ENCODE data around the gene PITPNC1.

PITPNC1 gene

DNA sequence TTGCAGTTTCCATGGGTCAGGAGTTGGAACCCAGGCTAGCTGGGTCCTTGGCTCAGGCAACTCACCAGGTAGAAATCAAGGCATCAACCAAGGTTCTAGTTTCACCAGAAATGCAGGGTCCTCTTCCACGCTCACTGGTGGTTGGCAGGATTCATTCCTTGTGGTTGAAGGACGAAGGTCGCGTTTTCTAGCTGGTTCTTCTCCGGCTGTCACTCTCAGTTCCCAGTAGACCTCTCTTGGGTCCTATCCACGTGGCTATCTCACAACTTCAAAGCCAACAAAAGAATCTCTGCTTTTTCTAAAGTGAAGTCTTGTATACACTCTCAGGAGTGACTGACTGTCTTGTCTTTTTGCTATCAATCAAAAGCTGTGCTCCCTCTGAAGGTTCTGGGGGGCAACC is 194.4 kb downstream of the PITPNC1 start:
- no peak for DNase-seq (ENCODE audit: extremely low read depth, insufficient read length)
- TF ChIP-seq, protein P1, sequence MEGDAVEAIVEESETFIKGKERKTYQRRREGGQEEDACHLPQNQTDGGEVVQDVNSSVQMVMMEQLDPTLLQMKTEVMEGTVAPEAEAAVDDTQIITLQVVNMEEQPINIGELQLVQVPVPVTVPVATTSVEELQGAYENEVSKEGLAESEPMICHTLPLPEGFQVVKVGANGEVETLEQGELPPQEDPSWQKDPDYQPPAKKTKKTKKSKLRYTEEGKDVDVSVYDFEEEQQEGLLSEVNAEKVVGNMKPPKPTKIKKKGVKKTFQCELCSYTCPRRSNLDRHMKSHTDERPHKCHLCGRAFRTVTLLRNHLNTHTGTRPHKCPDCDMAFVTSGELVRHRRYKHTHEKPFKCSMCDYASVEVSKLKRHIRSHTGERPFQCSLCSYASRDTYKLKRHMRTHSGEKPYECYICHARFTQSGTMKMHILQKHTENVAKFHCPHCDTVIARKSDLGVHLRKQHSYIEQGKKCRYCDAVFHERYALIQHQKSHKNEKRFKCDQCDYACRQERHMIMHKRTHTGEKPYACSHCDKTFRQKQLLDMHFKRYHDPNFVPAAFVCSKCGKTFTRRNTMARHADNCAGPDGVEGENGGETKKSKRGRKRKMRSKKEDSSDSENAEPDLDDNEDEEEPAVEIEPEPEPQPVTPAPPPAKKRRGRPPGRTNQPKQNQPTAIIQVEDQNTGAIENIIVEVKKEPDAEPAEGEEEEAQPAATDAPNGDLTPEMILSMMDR (IDR thresholded peaks at IDR 0.05; ENCODE audit: insufficient read depth, low read length, poor library complexity, severe bottlenecking), result no peak
- Histone ChIP-seq H3K4me3 (replicated peaks; ENCODE audit: low read depth, low read length) (no peak overlapping the region), H3K36me3 (ENCODE audit: control insufficient read depth, insufficient read depth, low read length) (no peaks in the 10 kb centered on the region), H3K27me3 (replicated peaks; ENCODE audit: control insufficient read depth, insufficient read depth, low read length) (no peaks in the 10 kb centered on the region)

- no peaks in the 10 kb centered on the region for H3K36me3 ChIP-seq (ENCODE audit: control insufficient read depth, insufficient read depth, low read length)
- TF ChIP-seq, protein P1 (IDR thresholded peaks at IDR 0.05; ENCODE audit: insufficient read depth, low read length, poor library complexity, severe bottlenecking), result no peak
- DNase-seq (ENCODE audit: extremely low read depth, insufficient read length), result no peak
- no peaks in the 10 kb centered on the region for H3K27me3 ChIP-seq (replicated peaks; ENCODE audit: control insufficient read depth, insufficient read depth, low read length)
- peak overlapping the region; percentile 46 for H3K4me3 ChIP-seq (replicated peaks; ENCODE audit: low read depth, low read length)
These were observed 197.0 kb downstream of the PITPNC1 start for GRCh38 chr17:67573987-67574657.

DNA sequence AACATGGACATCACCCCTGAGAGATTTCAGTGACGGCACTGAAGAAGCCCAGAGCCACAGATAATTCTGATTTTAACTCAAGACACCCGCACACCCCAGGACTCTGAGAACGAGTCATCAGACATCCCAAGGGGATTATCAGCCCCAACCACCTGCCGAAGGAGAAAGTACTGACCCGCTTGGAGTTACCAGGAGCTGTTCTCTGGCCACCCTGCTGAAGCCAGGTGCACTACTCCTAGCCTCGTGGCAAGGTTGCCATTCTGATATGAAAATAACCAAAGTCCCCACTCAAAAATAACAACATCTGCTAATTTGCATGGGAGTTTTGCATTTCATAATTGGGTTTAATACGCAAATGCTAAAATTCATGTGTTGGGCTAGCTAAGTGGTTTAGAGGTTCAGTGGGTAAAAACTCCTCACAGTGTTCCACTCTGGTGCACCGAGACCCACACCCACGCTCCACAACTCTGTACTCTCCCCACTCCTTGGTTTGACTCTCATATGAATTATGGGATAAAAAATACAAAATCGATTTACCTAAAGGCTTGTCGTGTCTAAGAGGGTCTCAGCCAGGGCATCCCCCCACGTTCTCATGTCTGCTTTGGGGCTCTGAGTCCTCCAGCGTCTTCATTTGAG is 197.7 kb downstream of the PITPNC1 start:
- DNase-seq (ENCODE audit: extremely low read depth, insufficient read length), result peak; percentile 76
- H3K4me3 ChIP-seq (replicated peaks; ENCODE audit: low read depth, low read length), result peak overlapping the region; percentile 46
- H3K27me3 ChIP-seq (replicated peaks; ENCODE audit: control insufficient read depth, insufficient read depth, low read length), result no peaks in the 10 kb centered on the region
- no peaks in the 10 kb centered on the region for H3K36me3 ChIP-seq (ENCODE audit: control insufficient read depth, insufficient read depth, low read length)
- TF ChIP-seq, protein P1 (IDR thresholded peaks at IDR 0.05; ENCODE audit: insufficient read depth, low read length, poor library complexity, severe bottlenecking), result no peak

DNA sequence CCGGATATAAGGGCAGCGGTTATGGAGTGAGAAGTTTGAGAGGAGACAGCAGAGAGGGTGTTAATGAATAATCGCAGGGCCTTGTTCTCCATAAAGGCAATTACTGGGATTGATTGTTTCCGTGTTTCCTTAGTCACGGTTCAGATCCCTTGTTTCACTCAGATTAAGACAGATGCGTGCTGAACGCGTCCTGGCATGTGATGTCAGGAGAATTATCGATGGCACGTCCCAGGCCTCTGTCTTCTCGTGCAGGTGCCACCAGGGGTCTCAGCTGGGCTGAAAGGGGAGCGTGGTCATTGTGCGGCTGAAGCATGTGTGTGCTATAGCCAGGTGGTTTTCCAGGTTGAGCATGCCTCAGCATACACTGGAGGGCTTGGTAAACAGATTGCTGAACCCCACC is 198.2 kb downstream of the PITPNC1 start:
- TF ChIP-seq, protein P1 (IDR thresholded peaks at IDR 0.05; ENCODE audit: insufficient read depth, low read length, poor library complexity, severe bottlenecking), result peak; percentile 54
- peak; percentile 62 for DNase-seq (ENCODE audit: extremely low read depth, insufficient read length)
- no peaks in the 10 kb centered on the region for H3K27me3 ChIP-seq (replicated peaks; ENCODE audit: control insufficient read depth, insufficient read depth, low read length)
- H3K36me3 ChIP-seq (ENCODE audit: control insufficient read depth, insufficient read depth, low read length), result no peaks in the 10 kb centered on the region
- peak overlapping the region; percentile 18; the same call in 1 of the 2 replicates for H3K4me3 ChIP-seq (replicated peaks; ENCODE audit: low read depth, low read length)

- H3K27me3 ChIP-seq (replicated peaks; ENCODE audit: control insufficient read depth, insufficient read depth, low read length), result no peaks in the 10 kb centered on the region
- TF ChIP-seq, protein P1 (IDR thresholded peaks at IDR 0.05; ENCODE audit: insufficient read depth, low read length, poor library complexity, severe bottlenecking), result no peak
- no peak for DNase-seq (ENCODE audit: extremely low read depth, insufficient read length)
- H3K36me3 ChIP-seq (ENCODE audit: control insufficient read depth, insufficient read depth, low read length), result no peaks in the 10 kb centered on the region
- H3K4me3 ChIP-seq (replicated peaks; ENCODE audit: low read depth, low read length), result no peak overlapping the region
These were observed 199.5 kb downstream of the PITPNC1 start for GRCh38 chr17:67576471-67577115.
